B cell (primary cell): ENCODE measurements around the gene PLEKHH2. TPM values are rescaled to one million over a fixed set of nuclear protein-coding genes. Genes with fewer than 3 reads are reported as not detected.
A peak's percentile ranks its signal among the peaks of the same experiment; 100 is the strongest.

Experiments
- ATAC-seq: fragments of 200-7000 bp; cut with Tn5 transposase; one replicate; pipeline ENCODE4 v1.10.0; 2021; ENCODE audit warnings: low read depth, mild to moderate bottlenecking, moderate number of reproducible peaks, moderate library complexity
- CTCF ChIA-PET: fragments of 350-600 bp; sonication (Branson Sonifier 250); formaldehyde crosslinking; loops from one replicate; lab custom pipeline; 2021; ENCODE audit warnings: antibody characterized with exemption, inconsistent platforms; lab: Charles Lee
- POLR2A ChIA-PET: fragments of 350-600 bp; sonication (Branson Sonifier 250); formaldehyde crosslinking; loops from one replicate; lab custom pipeline; 2021; ENCODE audit warnings: antibody characterized with exemption; lab: Charles Lee
- DNase-seq: peaks from one replicate; pipeline ENCODE4 v3.0.0; 2013
- H2AFZ ChIP-seq: 2 replicates; pipeline ENCODE4 v1.6.1; 2012; ENCODE audit warnings: mild to moderate bottlenecking, low read depth, low read length; ENCODE audit not compliant: insufficient read depth, poor library complexity, severe bottlenecking
- H3K27ac ChIP-seq, 2 donors: 1 replicate in 1 of 2; 2 replicates in 1 of 2; pipeline ENCODE4 v1.5.1; 2012 to 2013; ENCODE audit warnings: low read length in 2 of 2, mild to moderate bottlenecking in 2 of 2, moderate library complexity in 1 of 2
- H3K27me3 ChIP-seq, 4 experiments: fragments of 200-600 bp in 1 of 4; sonication (generic) in 1 of 4; replicated peaks in 1 of 4; 1 replicate in 2 of 4; 2 replicates in 2 of 4; pipeline versions ENCODE4 v1.6.1 to v1.7.0; 2013 to 2016; ENCODE audit warnings: low read length in 3 of 4, mild to moderate bottlenecking in 2 of 4, mixed read lengths in 1 of 4, moderate library complexity in 1 of 4; ENCODE audit not compliant: insufficient read depth in 4 of 4, control insufficient read depth in 3 of 4; ENCODE audit errors: control extremely low read depth in 1 of 4
- H3K36me3 ChIP-seq, 2 experiments: replicated peaks in 1 of 2; 1 replicate in 1 of 2; 2 replicates in 1 of 2; pipeline versions ENCODE4 v1.6.1 to v1.7.1; 2013; ENCODE audit warnings: low read length in 1 of 2; ENCODE audit not compliant: insufficient read depth in 2 of 2, control insufficient read depth in 1 of 2; ENCODE audit errors: control extremely low read depth in 1 of 2, extremely low read depth in 1 of 2
- H3K4me1 ChIP-seq, 2 donors: fragments of 200-600 bp in 1 of 2; sonication (generic) in 1 of 2; 1 replicate in 1 of 2; 2 replicates in 1 of 2; pipeline versions ENCODE4 v1.5.1 to v1.6.1; 2013 to 2017; ENCODE audit warnings: low read length in 2 of 2; ENCODE audit not compliant: control insufficient read depth in 2 of 2, insufficient read depth in 2 of 2
- H3K4me2 ChIP-seq: replicated peaks from 2 replicates; pipeline ENCODE3; 2012; ENCODE audit warnings: mild to moderate bottlenecking, low read depth, low read length; ENCODE audit not compliant: poor library complexity, severe bottlenecking
- H3K4me3 ChIP-seq, 5 experiments: fragments of 200-600 bp in 1 of 5; sonication (generic) in 1 of 5; 1 replicate in 3 of 5; 2 replicates in 2 of 5; pipeline versions ENCODE4 v1.5.1 to v1.7.0; 2011 to 2016; ENCODE audit warnings: low read length in 4 of 5, mild to moderate bottlenecking in 4 of 5, low read depth in 2 of 5, control low read depth in 1 of 5, moderate library complexity in 1 of 5; ENCODE audit not compliant: insufficient read depth in 1 of 5; ENCODE audit errors: control extremely low read depth in 1 of 5, extremely low read depth in 1 of 5
- H3K79me2 ChIP-seq: fragments of 200-600 bp; sonication (generic); one replicate; pipeline ENCODE4 v1.6.0; 2016; ENCODE audit warnings: low read length; ENCODE audit not compliant: control insufficient read depth, insufficient read depth
- H3K9ac ChIP-seq: fragments of 200-600 bp; sonication (generic); 2 replicates; pipeline ENCODE4 v1.6.1; 2017; ENCODE audit warnings: mild to moderate bottlenecking, low read length, moderate library complexity
- H3K9me3 ChIP-seq, 3 donors: one replicate each; pipeline versions ENCODE4 v1.6.1 to v1.7.1; 2013; ENCODE audit warnings: low read length in 2 of 3; ENCODE audit not compliant: control insufficient read depth in 2 of 3, insufficient read depth in 1 of 3; ENCODE audit errors: control extremely low read depth in 1 of 3
- H4K20me1 ChIP-seq: 2 replicates; pipeline ENCODE4 v1.6.0; 2012; ENCODE audit warnings: mild to moderate bottlenecking, low read length; ENCODE audit not compliant: insufficient read depth, control insufficient read depth, poor library complexity, severe bottlenecking
- H3K27ac Mint-ChIP-seq: one replicate; pipeline ENCODE4 v1.8.0; 2021; ENCODE audit warnings: mixed read lengths
- H3K27me3 Mint-ChIP-seq: one replicate; pipeline ENCODE4 v1.8.0; 2021; ENCODE audit warnings: mixed read lengths
- H3K4me1 Mint-ChIP-seq: one replicate; pipeline ENCODE4 v1.8.0; 2021; ENCODE audit warnings: mixed read lengths
- H3K4me3 Mint-ChIP-seq: one replicate; pipeline ENCODE4 v1.8.0; 2021; ENCODE audit warnings: mixed read lengths
- H3K9me3 Mint-ChIP-seq: one replicate; pipeline ENCODE4 v1.8.0; 2022; ENCODE audit warnings: mixed read lengths; ENCODE audit not compliant: insufficient read depth
- EZH2 ChIP-seq: IDR thresholded peaks from 2 replicates; pipeline ENCODE4 v1.6.1; 2012; ENCODE audit warnings: borderline replicate concordance, low read depth, mild to moderate bottlenecking, moderate library complexity, low read length; ENCODE audit not compliant: insufficient read depth, poor library complexity, severe bottlenecking
- WGBS: methylation state at CpG from one replicate; pipeline ENCODE4 v1.1.5; 2013; ENCODE audit warnings: missing lambda C conversion rate; ENCODE audit not compliant: insufficient coverage; 5-methylcytosine and 5-hydroxymethylcytosine counted together
- intact Hi-C: fragments of 100-400 bp; cut with micrococcal nuclease; formaldehyde crosslinking; loops from one replicate; pipeline ENCODE4 v1.10.0; 2022
- polyA plus RNA-seq: library from polyadenylated mRNA; depleted of rRNA; stranded (reverse); fragments of >200 nt; gene quantifications from 2 replicates; pipeline ENCODE4 v1.2.3, GENCODE V29; 2012
- total RNA-seq, 2 donors: library from RNA; stranded (reverse); fragments of 120-200 nt in 1 of 2; gene quantifications; 1 replicate in 1 of 2; 2 replicates in 1 of 2; pipeline versions ENCODE4 v1.2.3 to v1.2.4, GENCODE V29; 2013 to 2022
- TF ChIP-seq, protein P1 (sequence below): fragments of 200-600 bp; IDR thresholded peaks from one replicate; pipeline ENCODE4 v1.8.0; 2022; ENCODE audit warnings: antibody characterized with exemption, mild to moderate bottlenecking

PLEKHH2 gene
- total and polyA plus RNA-seq, 2 donors (not counting 1 experiment from before 2014, with no cell fraction given), result 0.17 to 0.19 TPM

- CTCF ChIA-PET, result interaction anchor here (3.1 to 4.4 kb wide), 2 partner anchors 8 to 786 kb away, joined by 9 to 33 read pairs; no protein-coding TSS in a partner anchor
- WGBS, result 98% methylated on average over 7 of the region's 7 CpGs
Measured at GRCh38 chr2:43612944-43613343, 24.1 kb upstream of the PLEKHH2 start.

GRCh38 chr2:43616967-43617680 lies 19.9 kb upstream of the PLEKHH2 start:
- H3K4me1 Mint-ChIP-seq, result no peaks in the 10 kb centered on the region
- intact Hi-C loops, result no loop called here
- peaks cover 33% of the 10 kb centered on the region for H3K27me3 Mint-ChIP-seq
- no peak overlapping the region for H3K27ac ChIP-seq
- H3K36me3 ChIP-seq, result no peaks in the 10 kb centered on the region
- 54% methylated on average over 2 of the region's 5 CpGs for WGBS
- DNase-seq (no peak), ATAC-seq (no peak)
- TF ChIP-seq EZH2, result no peak
- TF ChIP-seq, protein P1, sequence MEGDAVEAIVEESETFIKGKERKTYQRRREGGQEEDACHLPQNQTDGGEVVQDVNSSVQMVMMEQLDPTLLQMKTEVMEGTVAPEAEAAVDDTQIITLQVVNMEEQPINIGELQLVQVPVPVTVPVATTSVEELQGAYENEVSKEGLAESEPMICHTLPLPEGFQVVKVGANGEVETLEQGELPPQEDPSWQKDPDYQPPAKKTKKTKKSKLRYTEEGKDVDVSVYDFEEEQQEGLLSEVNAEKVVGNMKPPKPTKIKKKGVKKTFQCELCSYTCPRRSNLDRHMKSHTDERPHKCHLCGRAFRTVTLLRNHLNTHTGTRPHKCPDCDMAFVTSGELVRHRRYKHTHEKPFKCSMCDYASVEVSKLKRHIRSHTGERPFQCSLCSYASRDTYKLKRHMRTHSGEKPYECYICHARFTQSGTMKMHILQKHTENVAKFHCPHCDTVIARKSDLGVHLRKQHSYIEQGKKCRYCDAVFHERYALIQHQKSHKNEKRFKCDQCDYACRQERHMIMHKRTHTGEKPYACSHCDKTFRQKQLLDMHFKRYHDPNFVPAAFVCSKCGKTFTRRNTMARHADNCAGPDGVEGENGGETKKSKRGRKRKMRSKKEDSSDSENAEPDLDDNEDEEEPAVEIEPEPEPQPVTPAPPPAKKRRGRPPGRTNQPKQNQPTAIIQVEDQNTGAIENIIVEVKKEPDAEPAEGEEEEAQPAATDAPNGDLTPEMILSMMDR, result no peak
- no peak overlapping the region for H3K27ac Mint-ChIP-seq
- H2AFZ ChIP-seq, result no peak overlapping the region
- H3K9ac ChIP-seq, result no peak overlapping the region
- ChIA-PET CTCF (no interaction called here), POLR2A (no interaction called here)
- no peaks in the 10 kb centered on the region for H4K20me1 ChIP-seq
- H3K4me3 ChIP-seq, result no peak overlapping the region
- H3K9me3 Mint-ChIP-seq, result no peaks in the 10 kb centered on the region
- H3K79me2 ChIP-seq, result no peaks in the 10 kb centered on the region
- no peaks in the 10 kb centered on the region for H3K4me1 ChIP-seq
- H3K4me2 ChIP-seq, result no peak overlapping the region
- H3K9me3 ChIP-seq, result no peaks in the 10 kb centered on the region
- H3K27me3 ChIP-seq, result peaks cover 0 to 5% (median 3%) of the 10 kb centered on the region in 4 experiments
- no peak overlapping the region for H3K4me3 Mint-ChIP-seq

More at GRCh38 chr2:43612944-43613343, 24.1 kb upstream of the PLEKHH2 start:
- ATAC-seq (no peak), DNase-seq (no peak)
- Histone ChIP-seq H3K79me2 (no peaks in the 10 kb centered on the region), H3K9me3 (no peaks in the 10 kb centered on the region), H3K36me3 (no peaks in the 10 kb centered on the region), H3K4me3 (no peak overlapping the region), H4K20me1 (no peaks in the 10 kb centered on the region), H3K4me1 (no peaks in the 10 kb centered on the region), H3K9ac (no peak overlapping the region), H3K4me2 (no peak overlapping the region), H3K27me3 (peaks cover 0 to 4% (median 1%) of the 10 kb centered on the region in 4 experiments), H2AFZ (peak overlapping the region; percentile 18), H3K27ac (no peak overlapping the region)
- intact Hi-C loops, result no loop called here
- Mint-ChIP-seq H3K4me1 (no peaks in the 10 kb centered on the region), H3K27me3 (peaks cover 12% of the 10 kb centered on the region), H3K4me3 (no peak overlapping the region), H3K27ac (no peak overlapping the region), H3K9me3 (no peaks in the 10 kb centered on the region)
- POLR2A ChIA-PET, result no interaction called here
- no peak for TF ChIP-seq EZH2
- TF ChIP-seq, protein P1, result no peak
